HUES6 (cell line): ENCODE results near the gene ABCC10.

Source experiments
- H3K27ac ChIP-seq: 2 replicates; pipeline ENCODE4 v1.7.0; 2013; ENCODE audit warnings: low read depth, mild to moderate bottlenecking, low read length, inconsistent platforms
- H3K27me3 ChIP-seq: 2 replicates; pipeline ENCODE4 v1.6.1; 2013; ENCODE audit warnings: low read length; ENCODE audit not compliant: control insufficient read depth, insufficient read depth
- H3K36me3 ChIP-seq: 2 replicates; pipeline ENCODE4 v1.6.1; 2013; ENCODE audit warnings: low read length; ENCODE audit not compliant: control insufficient read depth, insufficient read depth
- H3K4me1 ChIP-seq: 2 replicates; pipeline ENCODE4 v1.6.1; 2013; ENCODE audit warnings: low read length; ENCODE audit not compliant: control insufficient read depth, insufficient read depth
- H3K4me3 ChIP-seq: 2 replicates; pipeline ENCODE4 v1.5.1; 2013; ENCODE audit warnings: low read depth, low read length
- H3K9ac ChIP-seq: one replicate; pipeline ENCODE4 v1.6.1; 2013; ENCODE audit warnings: mild to moderate bottlenecking, low read length
- H3K9me3 ChIP-seq: 2 replicates; pipeline ENCODE4 v1.6.1; 2013; ENCODE audit warnings: low read depth, low read length; ENCODE audit not compliant: control insufficient read depth, insufficient read depth

ABCC10 gene

DNA sequence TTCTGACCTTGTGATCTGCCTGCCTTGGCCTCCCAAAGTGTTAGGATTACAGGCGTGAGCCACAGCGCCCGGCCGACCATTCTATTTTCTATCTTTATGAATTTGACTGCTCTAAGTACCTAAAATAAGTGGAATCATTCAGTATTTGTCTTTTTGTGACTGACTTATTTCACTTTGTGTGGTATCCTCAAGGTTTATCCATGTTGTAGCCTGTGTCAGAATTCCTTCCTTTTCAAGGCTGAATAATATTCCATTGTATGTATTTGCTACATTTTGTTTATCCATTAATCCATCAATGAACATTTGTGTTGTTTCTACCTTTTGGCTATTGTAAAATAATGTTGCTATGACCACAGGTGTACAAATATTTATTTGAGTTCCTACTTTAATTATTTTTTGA is 45.2 kb downstream of the ABCC10 start:
- Histone ChIP-seq H3K9me3 (no peaks in the 10 kb centered on the region), H3K27ac (no peak overlapping the region), H3K9ac (no peak overlapping the region), H3K36me3 (no peaks in the 10 kb centered on the region), H3K4me3 (no peak overlapping the region), H3K4me1 (peaks cover 25% of the 10 kb centered on the region), H3K27me3 (no peaks in the 10 kb centered on the region)

DNA sequence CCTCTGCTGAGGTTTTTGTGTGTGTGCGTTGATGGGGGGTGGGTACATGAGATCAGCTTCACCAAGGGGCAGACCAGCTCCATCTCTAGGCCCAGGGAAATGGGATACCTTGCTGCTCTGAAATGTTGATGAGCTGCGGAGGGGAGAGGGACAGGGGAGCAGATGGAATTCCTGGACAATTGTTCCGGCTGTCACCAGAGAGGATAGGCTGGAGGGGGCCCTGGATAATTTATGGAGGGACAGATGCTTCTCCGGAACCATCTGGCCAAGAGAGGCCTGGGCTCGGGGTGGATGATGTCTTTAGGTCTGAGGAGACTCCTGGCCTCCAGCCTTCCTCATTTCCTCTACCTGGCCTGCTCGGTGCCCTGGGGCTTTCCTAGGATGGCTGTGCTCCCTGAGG is 48.2 kb downstream of the ABCC10 start:
- H3K36me3 ChIP-seq = no peaks in the 10 kb centered on the region
- peaks cover 15% of the 10 kb centered on the region for H3K4me1 ChIP-seq
- no peaks in the 10 kb centered on the region for H3K27me3 ChIP-seq
- H3K27ac ChIP-seq = no peak overlapping the region
- H3K9me3 ChIP-seq = no peaks in the 10 kb centered on the region
- H3K9ac ChIP-seq = no peak overlapping the region
- H3K4me3 ChIP-seq = no peak overlapping the region

GRCh38 chr6:43476746-43477145 is 49.4 kb downstream of the ABCC10 start:
- Histone ChIP-seq H3K4me3 (peak overlapping the region; percentile 71), H3K36me3 (no peaks in the 10 kb centered on the region), H3K9me3 (no peaks in the 10 kb centered on the region), H3K4me1 (peaks cover 24% of the 10 kb centered on the region), H3K9ac (peak overlapping the region; percentile 46), H3K27ac (no peak overlapping the region), H3K27me3 (no peaks in the 10 kb centered on the region)

GRCh38 chr6:43477235-43478007 is 50.1 kb downstream of the ABCC10 start, which contains the start of gene TJAP1:
TJAP1 (plus strand) TSS chr6:43477570; CDS start chr6:43499002, 21,432 bp downstream.
- Histone ChIP-seq H3K9me3 (no peaks in the 10 kb centered on the region), H3K27me3 (no peaks in the 10 kb centered on the region)

GRCh38 chr6:43478008-43478372 is 50.6 kb downstream of the ABCC10 start:
- H3K27me3 ChIP-seq = no peaks in the 10 kb centered on the region
- H3K4me1 ChIP-seq = peaks cover 32% of the 10 kb centered on the region
- H3K4me3 ChIP-seq = peak overlapping the region; percentile 71
- peak overlapping the region; percentile 78 for H3K9ac ChIP-seq
- no peaks in the 10 kb centered on the region for H3K9me3 ChIP-seq
- H3K36me3 ChIP-seq = no peaks in the 10 kb centered on the region
- H3K27ac ChIP-seq = peak overlapping the region; percentile 70; the same call in 1 of the 2 replicates

More at GRCh38 chr6:43477235-43478007, 50.1 kb downstream of the ABCC10 start, which contains the start of gene TJAP1:
- no peaks in the 10 kb centered on the region for H3K36me3 ChIP-seq
- H3K9ac ChIP-seq = peak within 1 kb of the TSS; percentile 78
- H3K27ac ChIP-seq = peak within 1 kb of the TSS; percentile 70
- H3K4me1 ChIP-seq = peaks cover 30% of the 10 kb centered on the region
- peak within 1 kb of the TSS; percentile 71 for H3K4me3 ChIP-seq

DNA sequence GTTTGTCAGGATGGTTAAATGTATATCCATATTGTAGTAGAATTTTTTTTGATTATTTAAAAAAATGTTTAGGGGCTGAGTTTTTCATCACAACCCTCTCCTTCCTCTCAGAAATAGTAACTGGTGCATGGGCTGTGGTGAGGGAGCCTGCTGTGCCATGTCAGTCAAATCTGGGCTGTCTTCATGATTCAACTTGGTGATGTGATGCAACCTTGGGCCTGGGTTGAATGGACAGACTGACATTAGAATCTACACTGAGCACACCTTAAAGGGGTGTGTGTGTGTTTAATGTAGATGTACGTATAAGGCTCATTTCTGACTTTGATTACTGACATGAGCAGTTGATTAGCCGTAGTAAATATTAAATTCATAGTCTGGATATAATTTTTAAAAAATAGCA is 53.7 kb downstream of the ABCC10 start:
- H3K36me3 ChIP-seq = peaks cover 6% of the 10 kb centered on the region; the same call in 1 of the 2 replicates
- no peak overlapping the region for H3K27ac ChIP-seq
- H3K9ac ChIP-seq = no peak overlapping the region
- no peaks in the 10 kb centered on the region for H3K9me3 ChIP-seq
- peaks cover 32% of the 10 kb centered on the region for H3K4me1 ChIP-seq
- H3K27me3 ChIP-seq = no peaks in the 10 kb centered on the region
- no peak overlapping the region for H3K4me3 ChIP-seq

- Histone ChIP-seq H3K9ac (peak overlapping the region; percentile 5), H3K36me3 (peaks cover 6% of the 10 kb centered on the region; the same call in 1 of the 2 replicates), H3K9me3 (no peaks in the 10 kb centered on the region), H3K4me1 (peaks cover 30% of the 10 kb centered on the region), H3K27ac (no peak overlapping the region), H3K27me3 (no peaks in the 10 kb centered on the region), H3K4me3 (no peak overlapping the region)
These were observed 54.4 kb downstream of the ABCC10 start for GRCh38 chr6:43481591-43482236.

- Histone ChIP-seq H3K27ac (no peak overlapping the region), H3K27me3 (no peaks in the 10 kb centered on the region), H3K4me1 (peaks cover 18% of the 10 kb centered on the region), H3K36me3 (peaks cover 6% of the 10 kb centered on the region; the same call in 1 of the 2 replicates), H3K4me3 (no peak overlapping the region), H3K9me3 (no peaks in the 10 kb centered on the region), H3K9ac (peak overlapping the region; percentile 28)
These were observed 61.4 kb downstream of the ABCC10 start for GRCh38 chr6:43488667-43489276.

DNA sequence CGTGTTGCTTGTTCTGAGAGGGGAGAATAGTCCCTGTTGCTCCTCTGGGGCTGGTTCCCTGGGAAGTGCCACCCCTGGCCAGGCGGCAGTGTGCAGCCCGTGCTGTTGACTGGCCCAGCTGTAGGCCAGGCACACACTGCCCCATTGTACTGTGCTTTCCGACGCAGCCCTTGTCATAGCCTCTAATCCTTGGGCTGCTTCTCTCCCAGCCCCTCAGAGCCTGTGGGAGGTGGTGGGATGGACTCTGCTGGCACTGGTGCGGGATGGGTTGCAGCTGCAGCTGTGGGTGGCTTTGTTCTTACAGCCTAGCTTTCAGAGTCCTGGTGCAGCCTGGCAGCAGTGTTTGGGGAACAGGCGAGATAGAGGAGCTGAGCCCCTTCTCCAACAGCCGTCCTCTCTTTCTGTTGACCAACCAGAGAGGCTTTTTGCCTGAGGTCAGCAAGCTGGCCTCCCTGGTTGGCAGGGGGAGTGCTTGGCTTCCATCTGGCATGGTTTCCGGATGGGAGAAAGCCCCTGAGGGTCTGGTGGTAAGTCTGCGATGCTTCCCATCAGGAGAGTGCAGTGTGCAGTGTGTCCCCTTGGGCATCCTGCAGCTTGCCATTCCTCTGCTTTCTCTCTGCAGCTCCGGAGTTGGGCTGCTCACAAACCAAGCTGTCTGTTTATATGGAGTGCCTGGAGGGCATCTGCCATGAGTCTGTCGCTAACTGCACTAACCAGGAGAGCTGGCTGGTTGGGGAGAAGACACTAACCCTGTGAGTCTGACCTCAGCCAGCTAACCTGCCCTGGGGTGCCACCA is 62.1 kb downstream of the ABCC10 start:
- no peak overlapping the region for H3K9ac ChIP-seq

GRCh38 chr6:43490523-43490939 is 63.2 kb downstream of the ABCC10 start:
- Histone ChIP-seq H3K27ac (no peak overlapping the region), H3K4me1 (peaks cover 27% of the 10 kb centered on the region), H3K9ac (no peak overlapping the region), H3K27me3 (no peaks in the 10 kb centered on the region), H3K36me3 (peaks cover 2% of the 10 kb centered on the region; the same call in 1 of the 2 replicates), H3K4me3 (no peak overlapping the region), H3K9me3 (no peaks in the 10 kb centered on the region)

More for the DNA sequence above, 62.1 kb downstream of the ABCC10 start:
- Histone ChIP-seq H3K9me3 (no peaks in the 10 kb centered on the region), H3K4me1 (peaks cover 18% of the 10 kb centered on the region), H3K36me3 (peaks cover 6% of the 10 kb centered on the region; the same call in 1 of the 2 replicates), H3K4me3 (no peak overlapping the region), H3K27ac (no peak overlapping the region), H3K27me3 (no peaks in the 10 kb centered on the region)
